ENCODE measurements around the gene PLPPR1. TPM values are rescaled to one million over a fixed set of nuclear protein-coding genes. Genes with fewer than 3 reads are reported as not detected.
A peak's percentile ranks its signal among the peaks of the same experiment; 100 is the strongest.

The PLPPR1 gene
- total RNA-seq, 6 experiments from 2014 or later = 1.4 to 5.4 (median 1.8) TPM

GRCh38 chr9:101093620-101094019 lies 65.1 kb downstream of the PLPPR1 start:
- ATAC-seq (peak in 1 of 4 donors; percentile 30), DNase-seq (no peak)
- Histone ChIP-seq H3K27ac (no peak overlapping the region), H3K27me3 (no peaks in the 10 kb centered on the region), H3K36me3 (no peaks in the 10 kb centered on the region), H3K9me3 (no peaks in the 10 kb centered on the region), H3K4me1 (no peaks in the 10 kb centered on the region), H3K4me3 (no peak overlapping the region)
- intact Hi-C loops (cut with DNase I) = no loop called here
- no peak for TF ChIP-seq POLR2A (IDR thresholded peaks at IDR 0.05)
- TF ChIP-seq CTCF (IDR thresholded peaks at IDR 0.05) = no peak

- Histone ChIP-seq H3K27ac (no peak overlapping the region), H3K4me1 (no peaks in the 10 kb centered on the region), H3K4me3 (no peak overlapping the region), H3K9me3 (no peaks in the 10 kb centered on the region), H3K36me3 (no peaks in the 10 kb centered on the region), H3K27me3 (no peaks in the 10 kb centered on the region)
- DNase-seq (no peak), ATAC-seq (no peak)
- TF ChIP-seq POLR2A (IDR thresholded peaks at IDR 0.05) (no peak), CTCF (IDR thresholded peaks at IDR 0.05) (no peak)
- no CpG with 5 or more reads among the region's 1 CpG for WGBS (ENCODE audit: insufficient coverage, low coverage, low lambda C conversion rate, missing lambda C conversion rate)
- intact Hi-C loops (cut with DNase I) = no loop called here
Measured at GRCh38 chr9:101094686-101095085, 66.2 kb downstream of the PLPPR1 start.

- TF ChIP-seq CTCF (IDR thresholded peaks at IDR 0.05) (peak in 1 of 4 donors; percentile 31), POLR2A (IDR thresholded peaks at IDR 0.05) (no peak)
- H3K4me1 ChIP-seq = no peaks in the 10 kb centered on the region
- H3K36me3 ChIP-seq = no peaks in the 10 kb centered on the region
- peak in 2 of 4 donors; percentile 42 to 60 for ATAC-seq
- H3K4me3 ChIP-seq = no peak overlapping the region
- no peaks in the 10 kb centered on the region for H3K27me3 ChIP-seq
- no peaks in the 10 kb centered on the region for H3K9me3 ChIP-seq
- DNase-seq = no peak
- intact Hi-C loops (cut with DNase I) = no loop called here
- no peak overlapping the region for H3K27ac ChIP-seq
- WGBS (ENCODE audit: insufficient coverage, low coverage, low lambda C conversion rate, missing lambda C conversion rate) = 38% methylated on average over 1 of the region's 1 CpG
Measured at GRCh38 chr9:101097210-101097609, 68.7 kb downstream of the PLPPR1 start.

GRCh38 chr9:101098392-101098791 lies 69.9 kb downstream of the PLPPR1 start:
- intact Hi-C loops (cut with DNase I) = no loop called here
- Histone ChIP-seq H3K4me3 (no peak overlapping the region), H3K36me3 (no peaks in the 10 kb centered on the region), H3K9me3 (no peaks in the 10 kb centered on the region), H3K27ac (no peak overlapping the region), H3K27me3 (no peaks in the 10 kb centered on the region), H3K4me1 (no peaks in the 10 kb centered on the region)
- ATAC-seq (no peak), DNase-seq (no peak)
- TF ChIP-seq CTCF (IDR thresholded peaks at IDR 0.05) = no peak
- TF ChIP-seq POLR2A (IDR thresholded peaks at IDR 0.05) = no peak

- DNase-seq (no peak), ATAC-seq (no peak)
- Histone ChIP-seq H3K36me3 (no peaks in the 10 kb centered on the region), H3K9me3 (no peaks in the 10 kb centered on the region), H3K4me3 (no peak overlapping the region), H3K27me3 (no peaks in the 10 kb centered on the region), H3K27ac (no peak overlapping the region), H3K4me1 (no peaks in the 10 kb centered on the region)
- TF ChIP-seq POLR2A (IDR thresholded peaks at IDR 0.05) (no peak), CTCF (IDR thresholded peaks at IDR 0.05) (no peak)
- 37% methylated on average over 2 of the region's 2 CpGs for WGBS (ENCODE audit: insufficient coverage, low coverage, low lambda C conversion rate, missing lambda C conversion rate)
- intact Hi-C loops (cut with DNase I) = no loop called here
Measured at GRCh38 chr9:101114317-101114716, 85.8 kb downstream of the PLPPR1 start.
